Nephron (organoid): Measurements from ENCODE around the gene ZNF738.

Experiments
- H3K27ac Mint-ChIP-seq, 3 experiments: 2 replicates each; pipeline ENCODE4 v1.8.0; 2020; ENCODE audit warnings: mixed read lengths in 3 of 3, mild to moderate bottlenecking in 2 of 3, moderate library complexity in 1 of 3
- H3K27me3 Mint-ChIP-seq: 2 replicates; pipeline ENCODE4 v1.8.0; 2021; ENCODE audit warnings: low read depth, mild to moderate bottlenecking, moderate library complexity, mixed read lengths
- H3K36me3 Mint-ChIP-seq: 2 replicates; pipeline ENCODE4 v1.8.0; 2020; ENCODE audit warnings: low read depth, mixed read lengths
- H3K4me1 Mint-ChIP-seq: 2 replicates; pipeline ENCODE4 v1.8.0; 2020; ENCODE audit warnings: mixed read lengths
- H3K4me3 Mint-ChIP-seq, 3 experiments: 2 replicates each; pipeline ENCODE4 v1.8.0; 2020; ENCODE audit warnings: mild to moderate bottlenecking in 3 of 3, mixed read lengths in 3 of 3, moderate library complexity in 2 of 3
- H3K9me3 Mint-ChIP-seq: 2 replicates; pipeline ENCODE4 v1.8.0; 2020; ENCODE audit warnings: mixed read lengths
- TF ChIP-seq, protein P1 (sequence below), 3 experiments: fragments of 200-600 bp; sonication (generic); IDR thresholded peaks; one replicate each; pipeline ENCODE4 v1.5.0; 2021; ENCODE audit warnings: antibody characterized with exemption in 3 of 3; ENCODE audit not compliant: unreplicated experiment in 3 of 3

ZNF738 gene

DNA sequence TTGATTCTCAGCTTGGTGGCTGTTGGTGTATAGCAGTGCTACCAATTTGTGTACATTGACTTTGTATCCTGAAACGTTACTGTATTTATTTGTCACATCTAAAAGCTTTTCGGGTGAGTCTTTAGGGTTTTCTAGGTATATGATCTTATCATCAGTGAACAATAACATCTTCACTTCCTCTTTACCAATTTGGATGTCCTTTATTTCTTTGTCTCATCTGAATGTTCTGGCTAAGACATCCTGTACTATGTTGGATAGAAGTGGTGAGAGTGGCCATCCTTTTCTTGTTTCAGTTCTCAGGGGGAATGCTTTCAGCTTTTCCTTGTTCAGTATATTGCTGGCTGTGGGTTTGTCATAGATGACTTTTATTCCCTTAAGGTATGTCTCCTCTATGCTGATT, 6.0 kb upstream of the ZNF738 start:
- H3K27me3 Mint-ChIP-seq = no peaks in the 10 kb centered on the region
- no peak overlapping the region for H3K27ac Mint-ChIP-seq
- no peaks in the 10 kb centered on the region for H3K36me3 Mint-ChIP-seq
- peaks cover 15% of the 10 kb centered on the region for H3K9me3 Mint-ChIP-seq
- no peak overlapping the region for H3K4me3 Mint-ChIP-seq
- H3K4me1 Mint-ChIP-seq = no peaks in the 10 kb centered on the region
- TF ChIP-seq, protein P1, sequence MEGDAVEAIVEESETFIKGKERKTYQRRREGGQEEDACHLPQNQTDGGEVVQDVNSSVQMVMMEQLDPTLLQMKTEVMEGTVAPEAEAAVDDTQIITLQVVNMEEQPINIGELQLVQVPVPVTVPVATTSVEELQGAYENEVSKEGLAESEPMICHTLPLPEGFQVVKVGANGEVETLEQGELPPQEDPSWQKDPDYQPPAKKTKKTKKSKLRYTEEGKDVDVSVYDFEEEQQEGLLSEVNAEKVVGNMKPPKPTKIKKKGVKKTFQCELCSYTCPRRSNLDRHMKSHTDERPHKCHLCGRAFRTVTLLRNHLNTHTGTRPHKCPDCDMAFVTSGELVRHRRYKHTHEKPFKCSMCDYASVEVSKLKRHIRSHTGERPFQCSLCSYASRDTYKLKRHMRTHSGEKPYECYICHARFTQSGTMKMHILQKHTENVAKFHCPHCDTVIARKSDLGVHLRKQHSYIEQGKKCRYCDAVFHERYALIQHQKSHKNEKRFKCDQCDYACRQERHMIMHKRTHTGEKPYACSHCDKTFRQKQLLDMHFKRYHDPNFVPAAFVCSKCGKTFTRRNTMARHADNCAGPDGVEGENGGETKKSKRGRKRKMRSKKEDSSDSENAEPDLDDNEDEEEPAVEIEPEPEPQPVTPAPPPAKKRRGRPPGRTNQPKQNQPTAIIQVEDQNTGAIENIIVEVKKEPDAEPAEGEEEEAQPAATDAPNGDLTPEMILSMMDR (IDR thresholded peaks at IDR 0.05; ENCODE audit: unreplicated experiment in 3 of 3) = no peak

DNA sequence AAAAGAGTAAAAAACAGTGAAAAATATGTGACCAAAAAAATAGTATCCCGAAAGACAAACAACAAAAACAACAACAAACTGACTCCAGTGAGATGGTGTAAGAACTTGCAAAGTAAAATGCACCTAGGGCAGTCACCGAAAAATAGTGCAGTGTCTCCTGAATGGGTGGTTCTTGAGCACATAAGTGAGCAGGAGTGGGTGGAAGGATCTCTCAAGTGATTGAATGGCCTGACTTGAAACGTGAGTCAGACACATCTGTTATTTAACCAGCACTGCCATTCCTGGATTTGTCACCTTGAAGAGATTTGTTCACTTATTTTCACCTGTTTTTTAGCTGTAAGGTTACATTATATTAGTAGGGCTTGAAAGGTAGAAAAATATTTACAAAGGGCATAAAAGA, 3.5 kb downstream of the ZNF738 start:
- Mint-ChIP-seq H3K27me3 (no peaks in the 10 kb centered on the region), H3K27ac (no peak overlapping the region), H3K4me1 (no peaks in the 10 kb centered on the region), H3K4me3 (peak overlapping the region in 2 of 3 experiments; percentile 47 to 58), H3K36me3 (peaks cover 88% of the 10 kb centered on the region), H3K9me3 (peaks cover 43% of the 10 kb centered on the region)
- TF ChIP-seq, protein P1 (IDR thresholded peaks at IDR 0.05; ENCODE audit: unreplicated experiment in 3 of 3) = no peak

GRCh38 chr19:21383980-21384582, 25.3 kb downstream of the ZNF738 start:
- H3K27ac Mint-ChIP-seq = no peak overlapping the region
- H3K4me1 Mint-ChIP-seq = no peaks in the 10 kb centered on the region
- H3K36me3 Mint-ChIP-seq = peaks cover 81% of the 10 kb centered on the region
- TF ChIP-seq, protein P1 (IDR thresholded peaks at IDR 0.05; ENCODE audit: unreplicated experiment in 3 of 3) = no peak
- peaks cover 76% of the 10 kb centered on the region for H3K9me3 Mint-ChIP-seq
- H3K4me3 Mint-ChIP-seq = no peak overlapping the region
- peaks cover 4% of the 10 kb centered on the region for H3K27me3 Mint-ChIP-seq

- no peaks in the 10 kb centered on the region for H3K27me3 Mint-ChIP-seq
- H3K9me3 Mint-ChIP-seq = peaks cover 44% of the 10 kb centered on the region
- H3K4me1 Mint-ChIP-seq = no peaks in the 10 kb centered on the region
- H3K4me3 Mint-ChIP-seq = no peak overlapping the region
- H3K27ac Mint-ChIP-seq = no peak overlapping the region
- TF ChIP-seq, protein P1 (IDR thresholded peaks at IDR 0.05; ENCODE audit: unreplicated experiment in 3 of 3) = no peak
- peaks cover 50% of the 10 kb centered on the region for H3K36me3 Mint-ChIP-seq
Observed at GRCh38 chr19:21396121-21396520, 37.3 kb downstream of the ZNF738 start.

GRCh38 chr19:21396893-21397572, 38.2 kb downstream of the ZNF738 start, which contains the start of gene ZNF493:
TSS of gene ZNF493 (plus strand) at chr19:21397133. CDS start at chr19:21397238, 105 bp downstream.
- H3K27me3 Mint-ChIP-seq = no peaks in the 10 kb centered on the region
- H3K9me3 Mint-ChIP-seq = peaks cover 41% of the 10 kb centered on the region
- TF ChIP-seq, protein P1 (IDR thresholded peaks at IDR 0.05; ENCODE audit: unreplicated experiment in 3 of 3) = no peak
- H3K36me3 Mint-ChIP-seq = peaks cover 52% of the 10 kb centered on the region
- H3K4me3 Mint-ChIP-seq = peak within 1 kb of the TSS; percentile 95 to 98 (median 96)
- peak within 1 kb of the TSS; percentile 72 to 95 (median 86) for H3K27ac Mint-ChIP-seq
- H3K4me1 Mint-ChIP-seq = no peaks in the 10 kb centered on the region
